Brain microvascular endothelial cell (primary cell): ENCODE measurements around the gene TEKT3.

Experiments
- DNase-seq: peaks from one replicate; pipeline ENCODE4 v3.0.0-alpha.2; 2020
- H3K27ac ChIP-seq: fragments of 250-450 bp; sonication (Bioruptor Pico); 2 replicates; pipeline ENCODE4 v1.5.1; 2020; ENCODE audit warnings: mild to moderate bottlenecking, moderate library complexity
- H3K27me3 ChIP-seq: fragments of 250-450 bp; sonication (Bioruptor Pico); replicated peaks from 2 replicates; pipeline ENCODE4 v1.5.1; 2020; ENCODE audit warnings: mild to moderate bottlenecking
- H3K36me3 ChIP-seq: fragments of 250-450 bp; sonication (Bioruptor Pico); replicated peaks from 2 replicates; pipeline ENCODE4 v1.5.1; 2020; ENCODE audit warnings: mild to moderate bottlenecking
- H3K4me3 ChIP-seq: 2 replicates; pipeline ENCODE4 v1.5.1; 2011; ENCODE audit warnings: low read depth, mild to moderate bottlenecking, control low read depth, low read length, moderate library complexity
- CTCF ChIP-seq: IDR thresholded peaks from 2 replicates; pipeline ENCODE4 v1.5.1; 2011; ENCODE audit warnings: low read depth, mild to moderate bottlenecking, moderate library complexity, low read length, control low read depth, inconsistent platforms; ENCODE audit errors: missing control alignments
- in situ Hi-C: cut with HindIII; loops from 2 replicates; pipeline ENCODE4 v1.10.0; 2017; ENCODE audit warnings: low sequenced_read_pairs, low pct_ligation_motif_present

TEKT3 gene

GRCh38 chr17:15263680-15264079 is 77.7 kb downstream of the TEKT3 start:
- in situ Hi-C loops, result no loop called here
- no peak overlapping the region for H3K4me3 ChIP-seq
- H3K27me3 ChIP-seq, result no peaks in the 10 kb centered on the region

GRCh38 chr17:15263206-15263579 is 78.2 kb downstream of the TEKT3 start:
- TF ChIP-seq CTCF, result no peak
- H3K4me3 ChIP-seq, result peak overlapping the region; percentile 74
- in situ Hi-C loops, result no loop called here
- DNase-seq, result no peak
- H3K27me3 ChIP-seq, result no peaks in the 10 kb centered on the region
- no peaks in the 10 kb centered on the region for H3K36me3 ChIP-seq
- H3K27ac ChIP-seq, result peak overlapping the region; percentile 51

More at GRCh38 chr17:15263680-15264079, 77.7 kb downstream of the TEKT3 start:
- no peak for TF ChIP-seq CTCF
- Histone ChIP-seq H3K27ac (no peak overlapping the region), H3K36me3 (no peaks in the 10 kb centered on the region)
- DNase-seq, result no peak

- TF ChIP-seq CTCF, result peak; percentile 21
- in situ Hi-C loops, result no loop called here
- no peak for DNase-seq
- Histone ChIP-seq H3K36me3 (no peaks in the 10 kb centered on the region), H3K4me3 (peak overlapping the region; percentile 74), H3K27me3 (no peaks in the 10 kb centered on the region), H3K27ac (peak overlapping the region; percentile 51)
Observed at GRCh38 chr17:15262291-15263205, 78.8 kb downstream of the TEKT3 start.

- Histone ChIP-seq H3K4me3 (peak overlapping the region; percentile 74), H3K36me3 (no peaks in the 10 kb centered on the region), H3K27ac (peak overlapping the region; percentile 67), H3K27me3 (no peaks in the 10 kb centered on the region)
- in situ Hi-C loops, result no loop called here
- DNase-seq, result no peak
- TF ChIP-seq CTCF, result no peak
Observed at GRCh38 chr17:15261802-15262290, 79.6 kb downstream of the TEKT3 start.

GRCh38 chr17:15261258-15261801 is 80.1 kb downstream of the TEKT3 start:
- in situ Hi-C loops, result no loop called here
- peak; percentile 64 for TF ChIP-seq CTCF
- peak; percentile 57 for DNase-seq
- Histone ChIP-seq H3K27ac (peak overlapping the region; percentile 67), H3K4me3 (peak overlapping the region; percentile 74), H3K27me3 (no peaks in the 10 kb centered on the region), H3K36me3 (no peaks in the 10 kb centered on the region)
